Measurements from ENCODE around the gene SLC23A1.
"Not testable (repeated sequence)": the region's sequence is repeated elsewhere in the genome, so short reads cannot be mapped to it uniquely, and the experiment has no call there.

Gene SLC23A1

DNA sequence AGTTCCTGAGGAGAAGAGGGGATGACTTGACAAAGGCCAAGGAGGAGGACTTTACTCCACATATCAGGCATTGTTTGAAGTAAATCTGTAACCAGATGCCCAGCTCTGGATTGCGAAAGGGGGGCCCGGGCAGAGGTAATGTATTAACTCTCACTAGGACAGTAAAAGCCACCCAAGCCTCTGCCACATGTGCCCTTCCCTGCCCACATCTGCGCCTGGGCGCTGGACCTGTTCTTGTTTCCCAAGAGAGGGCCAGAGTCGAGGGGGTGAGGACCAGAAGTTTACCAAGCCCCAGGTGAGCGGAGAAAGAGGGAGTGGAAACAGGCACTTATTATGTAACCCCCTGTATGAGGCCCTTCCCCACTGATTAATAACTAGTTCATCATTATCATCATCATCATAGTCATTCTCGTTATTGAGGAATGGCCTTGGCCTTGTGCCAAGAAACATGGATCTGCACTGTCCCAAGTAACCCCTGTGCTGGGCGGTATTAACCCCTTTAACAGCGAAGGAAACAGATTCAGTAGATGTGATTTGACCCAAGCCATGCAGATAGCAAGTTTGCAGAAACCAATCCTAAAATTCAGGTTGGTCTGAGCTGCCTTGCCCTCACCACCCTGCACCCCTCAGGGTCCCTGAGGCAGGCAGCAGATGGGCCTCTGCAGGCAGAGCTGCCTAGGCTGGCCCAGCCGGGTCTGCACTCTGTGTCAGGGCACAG lies at the start of gene SLC23A1:
Gene SLC23A1, minus strand, starts transcription at position 23 of the 718 bp plus-strand sequence. CDS start 44 bp downstream, outside the sequence.
- no peak for DNase-seq

- DNase-seq: no peak
These were observed 48.6 kb upstream of the SLC23A1 start for GRCh38 chr5:139431706-139432105.

- DNase-seq: no peak
These were observed 46.9 kb upstream of the SLC23A1 start for GRCh38 chr5:139430015-139430414.

GRCh38 chr5:139426203-139426885 lies 43.2 kb upstream of the SLC23A1 start:
- no peak for DNase-seq

DNA sequence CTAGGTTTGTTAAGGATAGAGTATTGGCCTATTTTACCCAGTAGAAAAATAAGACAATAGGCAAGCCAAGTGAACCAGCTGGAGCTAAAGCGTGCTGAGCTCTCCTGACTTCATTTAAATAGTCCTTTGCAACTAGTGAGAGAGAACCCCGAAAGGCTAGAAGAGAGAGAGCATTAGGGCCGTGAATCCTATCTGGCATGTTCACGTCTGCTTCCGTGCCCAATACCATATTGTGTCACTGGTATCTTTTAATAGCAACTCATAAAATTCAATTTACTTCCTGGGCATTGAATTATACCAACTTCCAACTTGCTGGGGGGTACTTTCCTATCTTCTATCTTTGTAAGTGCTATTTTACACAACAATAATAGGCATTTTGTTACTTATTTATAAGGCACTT lies 42.4 kb upstream of the SLC23A1 start:
- no peak for DNase-seq

- DNase-seq: no peak
These were observed 39.3 kb upstream of the SLC23A1 start for GRCh38 chr5:139422307-139422893.

DNA sequence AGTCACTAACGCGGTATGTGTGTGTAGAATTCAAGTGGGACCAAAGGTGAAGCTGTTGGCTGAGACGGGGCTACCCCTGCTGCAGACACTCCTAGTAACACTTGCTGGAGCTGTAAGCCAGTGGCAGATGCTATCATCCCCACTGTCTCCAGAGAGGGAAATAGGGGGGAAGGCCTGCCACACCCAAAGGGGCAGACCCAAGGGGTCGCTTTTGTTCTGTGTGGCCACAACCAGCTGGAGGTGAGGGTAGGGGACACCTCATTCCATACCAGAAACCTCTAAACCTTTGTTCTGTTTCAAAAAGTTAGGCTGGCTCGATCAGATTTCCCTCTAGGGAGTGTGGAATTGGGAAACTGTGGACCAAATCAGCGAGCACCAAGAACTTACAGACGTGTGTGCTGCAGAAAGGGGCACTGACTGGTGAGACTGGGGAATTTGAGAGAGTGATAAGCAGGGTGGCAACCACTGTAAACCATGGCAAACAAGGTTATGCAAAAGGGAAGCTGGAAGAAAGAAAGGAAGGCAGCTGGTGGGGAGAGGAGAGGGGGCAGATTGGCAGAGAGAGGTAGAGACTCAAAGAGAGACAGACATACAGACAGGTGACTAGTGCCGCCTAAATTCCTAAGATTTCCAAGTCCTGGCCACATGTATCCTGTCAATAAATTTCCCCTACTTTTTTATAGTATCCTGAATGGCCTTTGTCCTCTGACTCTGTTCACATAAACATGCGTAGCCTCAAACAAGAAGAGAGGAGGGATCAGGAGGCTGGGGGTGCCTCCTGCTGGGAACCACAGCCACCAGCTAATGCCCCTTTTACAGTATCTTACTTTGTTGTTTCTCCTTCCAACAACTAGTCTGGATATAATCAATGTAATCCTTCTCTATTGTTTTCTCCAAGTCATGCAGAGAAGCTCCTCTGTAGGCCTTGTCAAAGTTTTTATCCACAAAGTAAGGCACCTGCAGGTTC lies 36.4 kb upstream of the SLC23A1 start:
- no peak for DNase-seq

GRCh38 chr5:139418793-139419192 lies 35.7 kb upstream of the SLC23A1 start:
- no peak for DNase-seq

- no peak for DNase-seq
These were observed 34.1 kb upstream of the SLC23A1 start for GRCh38 chr5:139417214-139417613.

GRCh38 chr5:139416651-139417050 lies 33.6 kb upstream of the SLC23A1 start:
- DNase-seq: no peak

GRCh38 chr5:139415869-139416268 lies 32.8 kb upstream of the SLC23A1 start:
- DNase-seq: no peak

- no peak for DNase-seq
These were observed 32.2 kb upstream of the SLC23A1 start for GRCh38 chr5:139415221-139415861.

- no peak for DNase-seq
These were observed 31.6 kb upstream of the SLC23A1 start for GRCh38 chr5:139414581-139415130.

- DNase-seq: no peak
These were observed 30.9 kb upstream of the SLC23A1 start for GRCh38 chr5:139413963-139414362.

DNA sequence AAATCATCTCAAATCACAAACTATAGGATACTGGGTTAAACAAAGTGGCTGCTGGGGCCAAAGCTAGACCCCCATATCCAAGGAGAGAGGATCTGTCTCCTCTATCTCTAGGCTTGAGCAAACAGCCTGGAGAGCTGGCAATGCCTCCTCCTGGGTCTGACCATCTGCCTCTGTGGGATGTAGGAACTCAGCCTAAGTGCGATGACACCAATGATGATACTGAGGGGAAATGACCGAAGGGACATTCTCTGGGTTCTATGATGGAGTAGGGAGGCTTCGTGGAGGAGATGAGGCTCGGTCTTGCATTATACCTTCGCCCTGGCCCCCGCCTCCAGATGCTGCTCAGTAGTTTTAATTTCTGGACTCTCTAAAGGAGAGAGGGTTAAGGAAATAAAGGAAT lies 30.1 kb upstream of the SLC23A1 start:
- no peak for DNase-seq

DNA sequence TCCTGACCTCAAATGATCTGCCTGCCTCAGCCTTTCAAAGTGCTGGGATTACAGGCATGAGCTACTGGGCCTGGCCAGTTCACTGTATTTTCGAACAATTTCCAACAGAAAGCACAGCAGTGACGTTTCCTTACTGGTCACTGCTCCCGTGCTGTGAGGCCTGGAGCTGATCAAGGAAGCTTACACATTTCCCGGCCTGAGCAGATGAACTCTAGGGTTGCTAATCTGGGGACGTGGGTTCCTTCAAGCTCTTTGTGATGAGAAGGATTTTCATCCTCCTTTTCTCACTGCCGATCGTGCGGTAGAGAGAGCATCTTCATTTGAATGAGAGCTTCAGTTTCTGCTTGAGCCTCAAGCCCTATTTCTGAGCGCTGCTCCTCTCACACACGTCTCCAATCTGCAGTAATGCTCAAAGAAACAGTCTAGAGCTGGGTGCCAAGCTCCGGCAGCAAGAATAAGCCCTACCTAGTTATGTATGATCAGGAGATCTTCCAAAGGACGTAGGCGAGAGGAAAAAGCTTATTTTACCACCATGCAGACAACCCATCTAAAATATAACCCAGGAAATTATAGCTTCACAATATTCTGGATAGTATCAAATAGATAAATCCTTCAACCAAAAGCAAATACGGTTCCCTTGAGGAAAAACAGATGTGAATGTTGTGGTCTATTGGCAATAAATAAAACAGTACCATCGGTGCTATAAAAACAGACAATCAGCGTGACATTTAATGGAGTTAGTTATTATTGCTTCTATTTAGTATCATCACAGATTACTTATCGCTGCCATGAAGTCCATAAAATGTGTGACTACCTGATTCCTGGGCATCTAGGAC lies 28.1 kb upstream of the SLC23A1 start:
- DNase-seq: no peak

DNA sequence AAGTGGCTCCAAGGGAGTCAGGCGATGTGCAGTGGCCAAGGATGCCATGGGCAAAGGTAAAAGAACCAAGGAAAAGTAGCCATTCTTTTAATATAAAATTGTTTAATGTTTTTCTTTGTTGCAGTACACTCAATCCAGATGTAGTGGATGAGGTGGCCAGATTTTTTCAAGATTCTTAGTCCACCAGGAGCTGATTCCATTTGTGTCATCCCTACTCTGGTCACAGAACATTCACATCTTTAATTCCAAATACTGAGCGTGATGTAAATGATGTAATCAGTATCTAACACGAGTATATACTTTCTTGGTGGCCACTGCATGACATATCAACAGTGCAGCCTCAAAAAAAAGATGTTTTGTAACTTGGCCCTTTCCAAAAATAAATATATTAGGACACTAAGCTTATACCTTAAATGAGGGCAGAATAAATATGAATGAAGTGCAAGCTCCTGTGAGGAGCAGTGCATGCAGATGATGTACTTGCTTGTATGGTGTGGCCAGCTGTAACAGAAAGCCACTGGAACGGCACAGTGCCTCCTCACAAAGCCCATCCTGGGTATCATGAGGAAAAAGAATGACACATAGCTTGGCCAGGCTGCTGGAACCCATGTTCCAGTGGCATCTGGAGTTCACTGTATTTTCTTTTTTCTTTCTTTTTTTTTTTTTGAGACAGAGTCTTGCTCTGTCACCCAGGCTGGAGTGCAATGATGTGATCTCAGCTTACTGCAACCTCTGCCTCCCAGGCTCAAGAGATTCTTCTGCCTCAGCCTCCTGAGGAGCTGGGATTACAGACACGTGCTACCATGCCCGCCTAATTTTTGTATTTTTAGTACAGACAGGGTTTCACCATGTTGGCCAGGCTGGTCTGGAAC lies 27.3 kb upstream of the SLC23A1 start:
- DNase-seq: no peak

DNA sequence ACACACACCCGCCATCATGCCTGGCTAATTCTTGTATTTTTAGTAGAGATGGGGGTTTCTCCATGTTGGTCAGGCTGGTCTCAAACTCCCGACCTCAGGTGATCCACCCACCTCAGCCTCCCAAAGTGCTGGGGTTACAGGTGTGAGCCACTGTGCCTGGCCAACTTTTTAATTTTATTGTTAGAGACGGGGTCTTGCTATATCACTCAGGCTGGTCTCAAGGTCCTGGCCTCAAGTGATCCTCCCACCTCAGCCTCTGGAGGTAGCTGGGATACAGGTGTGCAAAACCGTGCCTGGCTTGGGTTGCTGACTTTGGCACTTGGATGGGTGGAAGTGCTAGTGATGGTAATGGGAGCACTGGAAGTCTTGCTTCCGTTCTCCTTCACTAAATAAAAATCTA lies 26.0 kb upstream of the SLC23A1 start:
- DNase-seq: not testable (repeated sequence)

DNA sequence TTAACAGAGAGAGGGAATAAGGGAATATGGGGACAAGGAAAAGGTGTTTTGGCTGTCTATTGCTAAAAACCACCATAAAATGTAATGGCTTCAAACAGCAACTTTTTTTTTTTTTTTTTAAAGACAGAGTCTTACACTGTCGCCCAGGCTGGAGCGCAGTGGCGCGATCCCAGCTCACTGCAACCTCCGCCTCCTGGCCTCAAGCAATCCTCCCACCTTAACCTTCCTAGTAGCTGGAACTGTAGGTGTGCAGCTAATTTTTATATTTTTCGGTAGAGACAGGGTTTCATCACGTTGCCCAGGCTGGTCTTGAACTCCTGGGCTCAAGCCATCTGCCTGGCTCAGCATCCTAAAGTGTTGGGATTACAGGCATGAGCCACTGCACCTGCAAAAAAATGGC lies 25.1 kb upstream of the SLC23A1 start:
- DNase-seq: no peak

DNA sequence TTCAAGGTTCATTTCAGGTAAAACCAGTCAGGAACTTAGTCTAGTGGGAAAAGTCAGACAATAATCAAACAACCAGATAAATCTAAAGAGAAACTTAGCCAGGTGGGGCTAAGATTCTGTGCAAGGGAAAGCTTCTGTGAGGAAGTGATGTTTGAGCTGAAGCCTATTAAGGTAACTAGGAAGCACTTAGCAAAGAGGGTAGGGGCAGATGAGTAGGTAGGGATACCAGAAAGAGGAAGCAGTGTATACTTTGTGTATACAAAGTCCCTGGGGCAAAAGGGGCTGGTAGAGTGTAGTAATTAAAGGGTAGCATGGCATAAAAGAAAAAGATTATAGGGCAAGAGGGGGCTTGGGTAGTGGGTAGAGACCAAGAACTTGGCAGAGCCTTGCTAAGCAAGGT lies 24.4 kb upstream of the SLC23A1 start:
- DNase-seq: no peak

Measured in stimulated activated CD4-positive, alpha-beta T cell treated with anti-CD3 and anti-CD28 coated beads, Interleukin-4, amount 100 ng/mL, for 1 hour (primary cell).